Activated CD4-positive, CD25-positive, alpha-beta regulatory T cell treated with anti-CD3 and anti-CD28 coated beads, Interleukin-2, amount 50 U/mL, for 72 hours (primary cell): ENCODE data around the gene GYG2.
"Not testable (repeated sequence)": the region's sequence is repeated elsewhere in the genome, so short reads cannot be mapped to it uniquely, and the experiment has no call there.

ENCODE experiments used
- DNase-seq: peaks from one replicate; pipeline ENCODE4 v3.0.0; 2021

Gene GYG2

GRCh38 chrX:2874222-2875135, 45.7 kb downstream of the GYG2 start:
- no peak for DNase-seq

DNA sequence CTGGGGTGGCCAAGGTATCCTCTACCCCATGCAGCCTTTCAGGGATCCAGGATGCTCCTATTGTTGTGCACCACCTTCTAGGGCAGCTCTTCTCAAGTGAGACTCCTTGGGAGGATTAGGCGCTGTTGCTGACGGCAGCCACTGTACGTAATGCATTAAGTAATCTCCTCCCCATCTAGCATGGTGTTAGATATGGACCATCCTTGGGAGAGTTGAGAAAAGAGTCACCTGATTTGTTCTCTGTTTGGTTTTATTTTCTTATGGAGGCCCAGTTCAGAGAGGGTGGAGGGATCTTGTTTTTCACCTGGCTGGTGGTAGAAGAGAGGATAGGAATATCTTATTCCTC, 46.4 kb downstream of the GYG2 start:
- no peak for DNase-seq

GRCh38 chrX:2875798-2876399, 47.2 kb downstream of the GYG2 start:
- no peak for DNase-seq

- no peak for DNase-seq
These were observed 49.8 kb downstream of the GYG2 start for GRCh38 chrX:2878563-2878962.

DNA sequence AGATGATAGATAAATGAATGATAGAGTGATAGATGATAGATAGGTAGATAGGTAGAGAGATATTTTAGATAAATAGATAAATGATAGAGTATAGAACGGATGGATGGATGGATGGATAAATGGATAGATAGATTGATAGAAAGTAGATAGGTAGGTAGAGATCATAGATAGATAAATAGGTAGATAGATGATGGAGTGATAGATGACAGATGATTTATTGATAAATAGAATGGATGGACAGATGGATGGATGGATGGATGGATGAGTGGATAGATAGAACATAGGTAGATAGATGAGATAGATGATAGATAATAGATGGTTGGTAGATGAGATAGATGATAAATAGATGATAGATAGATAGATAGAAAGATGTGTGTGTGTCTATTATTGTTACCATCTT, 50.9 kb downstream of the GYG2 start:
- DNase-seq, result no peak

DNA sequence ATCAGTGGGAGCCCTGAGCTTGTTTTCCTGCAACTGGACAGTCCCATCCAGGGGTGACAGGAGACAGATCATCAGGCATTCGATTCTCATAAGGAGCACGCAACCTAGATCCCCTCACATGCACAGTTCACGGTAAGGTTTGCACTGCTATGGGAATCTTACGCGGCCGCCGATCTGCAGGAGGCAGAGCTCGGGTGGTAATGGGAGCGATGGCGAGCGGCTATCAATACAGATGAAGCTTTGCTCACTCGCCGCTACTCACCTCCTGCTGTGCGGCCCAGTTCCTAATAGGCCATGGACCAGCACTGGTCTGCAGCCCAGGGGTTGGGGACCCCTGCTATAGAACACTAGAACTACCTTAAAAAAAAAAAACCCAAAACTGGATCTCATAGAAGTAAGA, 55.0 kb downstream of the GYG2 start:
- DNase-seq, result no peak

GRCh38 chrX:2888309-2888708, 59.6 kb downstream of the GYG2 start:
- DNase-seq, result no peak

- DNase-seq, result no peak
These were observed 60.4 kb downstream of the GYG2 start for GRCh38 chrX:2889045-2889605.

- DNase-seq, result not testable (repeated sequence)
These were observed 61.2 kb downstream of the GYG2 start for GRCh38 chrX:2889706-2890490.

DNA sequence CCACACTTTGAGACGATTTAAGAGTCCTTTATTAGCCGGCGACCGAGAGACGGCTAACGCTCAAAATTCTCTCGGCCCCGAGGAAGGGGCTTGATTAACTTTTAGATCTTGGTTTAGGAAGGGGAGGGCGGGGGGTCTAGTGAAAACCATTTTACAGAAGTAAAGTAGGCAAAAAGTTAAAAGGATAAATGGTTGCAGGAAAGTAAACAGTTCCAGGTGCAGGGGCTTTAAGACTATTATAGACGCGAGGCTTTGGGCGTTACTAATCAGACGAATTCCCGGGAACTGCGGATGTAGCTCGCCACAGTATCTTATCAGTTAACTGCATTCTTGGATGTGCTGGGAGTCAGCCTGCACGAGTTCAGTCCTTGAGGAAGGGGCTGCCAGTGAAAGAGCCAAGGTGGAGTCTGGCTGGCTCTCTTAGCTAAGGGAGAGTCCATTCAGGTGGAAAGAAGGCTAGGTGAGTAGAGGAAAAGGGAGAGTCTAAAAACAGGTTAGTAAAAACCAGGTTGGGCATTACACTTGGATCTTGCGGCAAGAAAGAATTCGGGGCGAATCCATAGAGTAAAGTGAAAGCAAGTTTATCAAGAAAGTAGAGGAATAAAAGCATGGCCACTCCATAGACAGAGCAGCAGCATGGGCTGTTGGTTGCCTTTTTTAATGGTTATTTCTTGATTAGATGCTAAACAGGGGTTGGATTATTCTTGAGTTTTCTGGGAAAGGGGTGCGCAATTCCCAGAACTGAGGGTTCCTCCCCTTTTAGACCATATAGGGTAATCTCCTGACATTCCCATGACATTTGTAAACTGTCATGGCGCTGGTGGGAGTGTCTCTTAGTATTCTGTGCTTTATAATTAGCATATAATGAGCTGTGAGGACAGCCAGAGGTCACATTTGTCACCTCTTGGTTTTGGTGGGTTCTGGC, 62.1 kb downstream of the GYG2 start:
- DNase-seq, result not testable (repeated sequence)

DNA sequence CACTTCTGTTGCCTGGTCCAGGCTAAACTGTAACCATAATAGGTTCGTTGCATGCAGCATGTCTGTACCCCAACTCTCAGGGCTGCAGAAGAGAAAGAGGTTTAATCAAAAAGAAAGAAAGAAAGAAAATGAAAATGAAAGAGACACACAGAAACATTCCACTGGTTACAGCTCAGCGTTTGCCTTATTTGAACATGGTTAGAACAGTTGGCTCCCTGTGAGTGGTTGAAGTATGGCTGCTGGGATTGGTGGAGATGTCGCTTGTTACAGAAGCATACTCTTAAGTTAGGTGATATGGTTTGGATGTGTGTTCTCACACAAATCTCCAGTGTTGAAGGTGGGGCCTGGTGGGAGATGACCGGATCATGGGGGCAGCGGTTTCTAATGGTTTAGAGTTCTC, 64.1 kb downstream of the GYG2 start:
- DNase-seq, result no peak

DNA sequence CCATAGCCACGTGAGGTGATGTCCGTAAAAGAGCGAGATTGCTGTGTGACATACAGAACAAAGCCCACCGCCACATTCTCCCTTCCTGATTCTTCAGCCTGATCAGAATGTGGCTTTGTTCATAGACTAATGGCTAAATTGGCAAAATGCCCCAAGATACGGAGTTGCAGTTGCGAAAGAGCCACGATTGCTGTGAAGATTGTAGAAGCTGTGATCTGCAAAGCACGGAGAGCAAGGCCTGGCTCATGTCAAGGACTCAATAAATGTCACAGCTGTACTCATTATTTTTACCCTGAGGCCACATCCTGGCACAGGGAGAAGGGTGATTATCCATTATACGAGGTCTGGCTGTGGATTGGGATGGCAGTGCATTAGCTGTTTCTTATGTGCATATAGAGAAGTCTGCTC, 66.2 kb downstream of the GYG2 start:
- no peak for DNase-seq

GRCh38 chrX:2897311-2897689, 68.6 kb downstream of the GYG2 start:
- DNase-seq, result no peak

DNA sequence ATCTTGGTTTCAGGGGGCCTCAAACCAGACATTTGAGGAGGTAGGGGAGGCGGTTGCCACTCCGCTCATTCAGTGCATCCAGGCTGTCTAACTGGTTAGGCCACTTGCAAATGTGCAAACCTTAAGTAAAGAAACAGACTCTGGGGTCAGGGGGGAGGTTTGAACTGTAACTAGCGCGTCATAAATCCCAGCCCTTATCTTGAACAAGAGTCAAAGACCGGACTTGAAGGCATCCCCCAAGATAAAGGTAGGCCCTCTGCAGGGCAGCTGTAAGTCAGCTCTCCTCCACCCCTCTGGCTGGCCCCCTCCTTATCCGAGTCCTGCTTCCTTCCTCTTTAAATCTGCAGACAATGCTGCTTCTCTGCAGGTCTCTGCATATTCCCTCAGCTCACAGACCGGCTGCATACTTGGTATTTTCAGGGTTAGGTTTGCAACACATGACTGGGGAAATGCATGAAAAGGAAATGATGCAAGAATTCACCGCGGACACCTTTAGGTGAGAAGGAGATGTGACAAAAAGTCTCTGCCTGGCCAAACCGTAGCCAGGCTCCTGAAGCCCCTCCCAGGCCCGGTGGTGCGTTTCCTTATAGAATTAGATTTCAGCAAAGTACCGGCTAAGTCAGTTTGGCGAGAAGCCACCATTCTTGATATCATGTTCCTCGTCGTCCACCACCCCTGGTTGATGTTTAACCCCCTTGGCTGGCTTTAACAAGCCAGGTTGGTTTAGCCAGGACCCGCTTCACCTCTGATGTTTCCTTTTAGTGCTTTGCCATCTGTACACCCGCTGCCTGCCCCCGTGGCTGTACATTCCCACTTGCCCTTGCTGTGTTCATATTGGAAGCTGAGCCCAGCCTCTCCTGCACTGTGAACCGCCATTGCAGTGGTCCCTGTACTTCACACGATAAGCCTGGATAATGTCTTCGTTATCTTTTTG, 69.2 kb downstream of the GYG2 start:
- not testable (repeated sequence) for DNase-seq

DNA sequence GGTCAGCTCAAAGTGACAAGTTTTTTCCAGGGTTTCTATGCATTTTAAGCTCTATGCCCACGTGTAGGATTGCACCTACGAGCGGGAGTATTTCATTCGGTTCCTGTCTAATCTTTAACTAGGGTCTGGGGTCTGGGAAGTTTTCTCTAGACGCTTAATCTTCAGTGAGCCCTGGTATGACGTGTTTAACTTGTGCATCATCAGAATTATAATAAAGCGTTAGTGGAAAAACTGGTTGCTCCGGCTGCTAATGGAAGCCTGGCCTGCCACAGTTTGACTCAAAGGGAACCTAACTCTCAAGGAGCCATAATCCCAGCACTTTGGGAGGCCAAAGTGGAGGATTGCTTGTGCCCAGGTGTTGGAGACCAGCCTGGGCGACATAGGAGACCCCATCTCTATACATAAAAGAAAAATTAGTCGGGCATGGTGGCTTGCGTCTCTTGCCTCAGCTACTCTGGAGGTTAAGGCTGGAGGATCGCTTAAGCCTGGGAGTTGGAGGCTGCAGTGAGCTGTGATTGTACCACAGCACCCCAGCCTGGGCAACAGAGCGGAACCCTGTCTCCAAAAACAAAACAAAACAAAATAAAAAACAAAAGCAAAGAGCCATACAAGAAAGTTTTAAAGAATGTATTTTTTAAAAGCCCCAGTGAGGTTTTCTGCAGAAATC, 70.2 kb downstream of the GYG2 start:
- no peak for DNase-seq

GRCh38 chrX:2901367-2902036, 72.8 kb downstream of the GYG2 start:
- no peak for DNase-seq

DNA sequence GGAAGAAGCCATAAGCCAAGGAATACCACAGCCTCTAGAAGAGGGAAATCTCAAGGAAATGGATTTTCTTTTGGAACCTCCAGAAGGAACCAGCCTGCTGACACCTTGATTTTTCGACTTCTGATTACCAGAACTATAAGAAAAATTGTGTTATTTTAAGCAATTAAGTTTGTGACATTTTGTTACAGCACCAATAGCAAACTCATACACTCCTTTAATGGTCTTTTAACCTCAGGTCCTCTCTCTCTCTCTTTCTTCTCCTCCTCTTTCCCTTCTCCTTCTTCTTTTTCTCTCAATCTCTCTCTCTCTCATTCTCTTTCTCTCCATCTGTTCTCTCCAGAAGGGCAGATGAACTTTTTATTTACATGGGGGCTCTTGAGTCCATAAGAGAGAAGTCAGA, 74.1 kb downstream of the GYG2 start:
- DNase-seq, result no peak

DNA sequence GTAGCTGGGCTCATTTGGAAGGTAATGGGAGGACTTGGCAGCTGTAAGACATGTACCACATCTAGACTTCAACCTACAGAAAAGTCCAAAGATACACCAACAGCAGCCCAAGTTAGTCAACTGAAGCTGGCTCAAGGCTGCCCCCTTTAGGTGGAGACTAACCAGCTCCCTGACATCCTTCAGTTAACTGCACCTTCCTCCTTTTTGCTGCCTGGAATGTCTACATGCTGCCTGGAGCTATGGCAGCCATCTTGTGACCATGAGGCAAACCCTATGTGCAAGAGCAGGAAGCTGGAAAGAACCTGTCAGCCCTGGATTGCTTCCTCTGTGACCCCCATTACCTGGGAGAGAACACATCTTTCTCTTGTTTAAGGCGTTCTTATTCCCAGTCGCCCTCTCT, 74.6 kb downstream of the GYG2 start:
- no peak for DNase-seq

GRCh38 chrX:2907295-2907694, 78.6 kb downstream of the GYG2 start:
- no peak for DNase-seq

DNA sequence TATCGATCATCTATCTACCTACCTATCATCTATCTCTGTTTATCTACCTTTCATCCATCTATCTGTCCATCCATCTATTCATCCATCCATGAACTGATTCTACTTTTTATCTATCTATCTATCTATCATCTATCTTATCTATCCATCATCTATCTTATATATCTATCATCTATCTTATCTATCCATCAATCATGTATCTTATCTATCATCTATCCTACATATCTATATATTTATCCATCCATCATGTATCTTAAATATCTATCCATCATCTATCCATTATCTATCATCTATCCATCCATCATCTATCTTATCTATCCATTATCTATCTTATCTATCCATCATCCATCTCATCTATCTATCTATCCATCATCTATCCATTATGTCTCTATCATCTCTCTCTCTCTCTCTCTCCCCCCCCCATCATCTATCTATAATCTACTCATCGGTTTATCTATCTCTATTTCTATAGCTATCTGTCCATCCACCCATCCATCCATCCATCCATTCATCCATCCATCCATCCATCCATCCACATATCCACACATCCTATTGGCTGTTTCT, 79.5 kb downstream of the GYG2 start:
- no peak for DNase-seq
